Ovary (tissue), 9 donors: Measurements from ENCODE around the gene CEP126. TPM values are rescaled to one million over a fixed set of nuclear protein-coding genes. Genes with fewer than 3 reads are reported as not detected.

Experiments used
- DNase-seq, 5 donors: peaks; one replicate each; pipeline ENCODE4 v3.0.0-alpha.2; 2019 to 2020
- H3K27ac ChIP-seq, 2 donors: fragments of 200-600 bp; one replicate each; pipeline versions ENCODE4 v1.5.1 to v1.8.0; 2019 to 2022
- H3K27me3 ChIP-seq: fragments of 200-600 bp; one replicate; pipeline ENCODE4 v1.8.0; 2022
- H3K36me3 ChIP-seq: fragments of 200-600 bp; sonication (generic); one replicate; pipeline ENCODE4 v1.5.1; 2019
- H3K4me1 ChIP-seq: one replicate; pipeline ENCODE4 v1.8.1; 2013; ENCODE audit warnings: mild to moderate bottlenecking, moderate library complexity; ENCODE audit not compliant: insufficient read depth
- H3K4me3 ChIP-seq: fragments of 200-600 bp; sonication (generic); one replicate; pipeline ENCODE4 v1.5.1; 2017
- H3K9me3 ChIP-seq, 2 donors: fragments of 200-600 bp in 1 of 2; sonication (generic) in 1 of 2; one replicate each; pipeline versions ENCODE4 v1.5.1 to v1.8.1; 2013 to 2019; ENCODE audit warnings: mild to moderate bottlenecking in 1 of 2, moderate library complexity in 1 of 2
- CTCF ChIP-seq, 3 donors: fragments of 450-650 bp in 2 of 3; fragments of 200-600 bp in 1 of 3; IDR thresholded peaks; one replicate each; pipeline versions ENCODE4 v1.5.1 to v1.8.0; 2016 to 2022; ENCODE audit warnings: antibody characterized with exemption in 3 of 3, mild to moderate bottlenecking in 1 of 3
- EP300 ChIP-seq: sonication (generic); formaldehyde crosslinking; IDR thresholded peaks from one replicate; pipeline ENCODE4 v1.6.1; 2017; ENCODE audit warnings: antibody characterized with exemption
- POLR2A ChIP-seq: fragments of 450-650 bp; IDR thresholded peaks from one replicate; pipeline ENCODE4 v1.6.1; 2017; ENCODE audit warnings: antibody characterized with exemption, mild to moderate bottlenecking, moderate library complexity
- WGBS, 3 donors: extraction: QIAGEN DNeasy Blood & Tissue Kit in 1 of 3; methylation state at CpG; one replicate each; pipeline versions ENCODE4 v1.1.5 to v1.1.7; 2013 to 2017; 5-methylcytosine and 5-hydroxymethylcytosine counted together
- intact Hi-C, 4 donors: fragments of 100-400 bp; cut with DNase I; formaldehyde crosslinking; loops; one replicate each; pipeline versions ENCODE4 v1.11.0 to v1.15.1; 2022 to 2023
- polyA plus RNA-seq, 2 donors: library from polyadenylated mRNA; stranded (reverse); fragments of 200-250 nt in 1 of 2; fragments of 350-450 nt in 1 of 2; fragmentation: Illumina TruSeq in 1 of 2; extraction: RNeasy Lipid Tissue Mini Kit (QIAGEN cat#74804) in 1 of 2; gene quantifications; one replicate each; pipeline ENCODE4 v1.2.3, GENCODE V29; 2013 to 2014
- total RNA-seq, 7 donors: library from RNA; depleted of rRNA in 2 of 7; stranded (reverse); fragments of >200 nt in 2 of 7; fragmentation: NEBNext Ultra II Directional in 3 of 7; extraction: Animal tissue kit (Norgen Biotek cat#: 25700) in 3 of 7; gene quantifications; one replicate each; pipeline versions ENCODE4 v1.1.0 to v1.2.4, GENCODE V29; 2016 to 2023
- donor health status: DM: no; HTN: no; CAD: no; lungs with moderate emphysema.
- donor health status: DM: no; HTN: no; CAD: no.
- donor health status: Bipolar disorder and iron deficiency.
- donor health status: DM: yes; HTN: yes; CAD: no.
- donor health status: DM: no; HTN: no; CAD: no.
- donor health status: DM: yes; HTN: yes; CAD: no.

CEP126 gene
- total and polyA plus RNA-seq, 9 donors = 5.9 to 10.8 (median 9.4) TPM

GRCh38 chr11:101940901-101941520, 26.2 kb downstream of the CEP126 start:
- H3K36me3 ChIP-seq = no peaks in the 10 kb centered on the region
- intact Hi-C loops = no loop called here
- WGBS, 3 donors = 87 to 95% (median 89%) methylated on average over 3 of the region's 3 CpGs
- no peak overlapping the region for H3K27ac ChIP-seq
- no peak for DNase-seq
- H3K4me3 ChIP-seq = no peak overlapping the region
- H3K4me1 ChIP-seq = no peaks in the 10 kb centered on the region
- H3K9me3 ChIP-seq = no peaks in the 10 kb centered on the region
- no peaks in the 10 kb centered on the region for H3K27me3 ChIP-seq
- TF ChIP-seq EP300 = no peak
- no peak for TF ChIP-seq POLR2A
- no peak for TF ChIP-seq CTCF (IDR thresholded peaks at IDR 0.05)

- Histone ChIP-seq H3K4me1 (no peaks in the 10 kb centered on the region), H3K27me3 (no peaks in the 10 kb centered on the region), H3K9me3 (no peaks in the 10 kb centered on the region), H3K27ac (no peak overlapping the region), H3K4me3 (no peak overlapping the region), H3K36me3 (no peaks in the 10 kb centered on the region)
- intact Hi-C loops = no loop called here
- WGBS, 3 donors = 92 to 97% (median 93%) methylated on average over 2 of the region's 2 CpGs
- no peak for DNase-seq
- no peak for TF ChIP-seq CTCF (IDR thresholded peaks at IDR 0.05)
- TF ChIP-seq POLR2A = no peak
- no peak for TF ChIP-seq EP300
Observed at GRCh38 chr11:101944923-101945322, 30.1 kb downstream of the CEP126 start.

- no peak overlapping the region for H3K27ac ChIP-seq
- no peak for TF ChIP-seq EP300
- TF ChIP-seq CTCF (IDR thresholded peaks at IDR 0.05) = no peak
- TF ChIP-seq POLR2A = no peak
- no peaks in the 10 kb centered on the region for H3K9me3 ChIP-seq
- no peaks in the 10 kb centered on the region for H3K4me1 ChIP-seq
- WGBS, 3 donors = 88 to 92% (median 89%) methylated on average over 4 of the region's 4 CpGs
- DNase-seq = no peak
- H3K4me3 ChIP-seq = no peak overlapping the region
- intact Hi-C loops = no loop called here
- H3K36me3 ChIP-seq = no peaks in the 10 kb centered on the region
- H3K27me3 ChIP-seq = no peaks in the 10 kb centered on the region
Observed at GRCh38 chr11:101945448-101945847, 30.6 kb downstream of the CEP126 start.

- no peak for DNase-seq
- Histone ChIP-seq H3K4me3 (no peak overlapping the region), H3K27ac (no peak overlapping the region), H3K9me3 (no peaks in the 10 kb centered on the region), H3K27me3 (no peaks in the 10 kb centered on the region), H3K36me3 (no peaks in the 10 kb centered on the region), H3K4me1 (no peaks in the 10 kb centered on the region)
- TF ChIP-seq EP300 (no peak), POLR2A (no peak), CTCF (IDR thresholded peaks at IDR 0.05) (no peak)
- intact Hi-C loops = no loop called here
- WGBS, 3 donors = 49 to 75% (median 73%) methylated on average over 1 of the region's 1 CpG
Observed at GRCh38 chr11:101949680-101950220, 34.9 kb downstream of the CEP126 start.
